Suppressor macrophage treated with lipopolysaccharide for 4 hours (primary cell): Measurements from ENCODE around the gene CDYL.
A peak's percentile ranks its signal among the peaks of the same experiment; 100 is the strongest.

Experiments
- DNase-seq: peaks from one replicate; pipeline ENCODE4 v3.0.0-alpha.2; 2020

The CDYL gene

DNA sequence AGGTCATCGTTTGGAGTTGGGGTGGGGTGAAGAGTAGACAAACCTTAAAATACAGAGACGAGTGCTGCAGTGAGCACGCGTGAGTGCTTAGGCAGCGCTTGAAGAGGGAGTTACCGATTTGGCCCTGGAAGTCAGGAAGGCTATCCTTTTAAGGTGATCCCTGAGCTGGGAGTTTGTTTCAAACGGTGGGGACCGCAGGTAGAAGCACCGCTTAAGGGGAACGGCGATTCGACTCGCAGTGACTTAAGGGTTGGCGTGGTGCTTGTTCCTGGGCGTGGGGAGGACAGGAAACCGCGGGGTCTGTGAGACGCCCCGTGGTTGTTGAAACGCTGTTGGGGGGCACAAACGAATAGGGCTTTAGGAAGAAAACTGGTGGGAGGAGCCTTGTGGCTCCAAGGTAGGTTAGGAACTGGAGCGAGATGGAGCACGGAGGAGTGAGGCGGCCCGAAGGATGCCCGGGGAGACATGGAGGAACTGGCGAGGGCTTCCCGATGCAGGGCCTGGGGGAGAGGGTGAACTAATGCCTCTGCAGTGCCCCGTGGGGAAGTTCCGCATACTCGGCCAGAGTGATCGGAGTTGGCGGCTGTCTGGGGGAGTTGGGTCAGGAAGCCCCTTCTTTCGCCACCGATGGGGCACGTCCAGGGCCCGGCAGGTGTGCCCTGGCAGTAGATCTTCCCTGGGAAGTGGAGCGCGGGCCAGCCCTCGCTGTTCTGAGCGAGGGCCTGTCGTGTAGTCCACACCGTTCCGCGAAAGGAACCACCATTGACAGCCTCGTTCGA lies 1.3 kb upstream of the CDYL start:
- peak; percentile 68 for DNase-seq

DNA sequence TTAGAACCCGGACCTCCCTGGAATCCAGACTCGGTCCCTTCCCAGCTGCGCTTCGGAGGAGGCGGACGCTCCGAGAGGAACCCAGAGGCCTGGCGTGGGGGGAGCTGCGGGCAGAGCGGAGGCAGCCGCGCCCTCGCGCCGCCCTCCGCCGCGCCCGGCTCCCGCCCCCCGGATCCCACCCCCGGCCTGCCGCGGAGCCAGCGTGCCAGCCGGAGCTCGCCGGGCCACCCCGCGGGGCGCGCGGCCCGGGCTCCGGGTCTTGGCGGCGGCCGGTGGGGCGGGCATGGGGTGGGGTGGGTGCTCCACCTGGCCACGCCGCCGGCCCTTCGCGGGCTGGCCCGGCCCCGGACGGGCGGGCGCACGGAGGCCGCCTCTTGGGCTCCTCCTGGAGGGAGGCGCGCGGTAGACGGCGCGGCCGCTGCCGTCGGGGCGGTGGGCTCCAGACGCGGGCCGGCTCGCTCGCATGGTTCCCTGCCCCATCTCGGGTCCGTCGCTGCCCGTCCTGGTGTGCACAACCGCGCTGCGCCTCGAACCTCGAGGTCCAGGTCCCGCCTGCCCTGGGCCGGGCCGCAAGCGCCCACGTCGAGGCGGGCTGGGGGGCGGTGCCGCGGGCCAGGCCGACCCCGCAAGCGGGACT lies 592 bp upstream of the CDYL start:
- DNase-seq = peak; percentile 82

DNA sequence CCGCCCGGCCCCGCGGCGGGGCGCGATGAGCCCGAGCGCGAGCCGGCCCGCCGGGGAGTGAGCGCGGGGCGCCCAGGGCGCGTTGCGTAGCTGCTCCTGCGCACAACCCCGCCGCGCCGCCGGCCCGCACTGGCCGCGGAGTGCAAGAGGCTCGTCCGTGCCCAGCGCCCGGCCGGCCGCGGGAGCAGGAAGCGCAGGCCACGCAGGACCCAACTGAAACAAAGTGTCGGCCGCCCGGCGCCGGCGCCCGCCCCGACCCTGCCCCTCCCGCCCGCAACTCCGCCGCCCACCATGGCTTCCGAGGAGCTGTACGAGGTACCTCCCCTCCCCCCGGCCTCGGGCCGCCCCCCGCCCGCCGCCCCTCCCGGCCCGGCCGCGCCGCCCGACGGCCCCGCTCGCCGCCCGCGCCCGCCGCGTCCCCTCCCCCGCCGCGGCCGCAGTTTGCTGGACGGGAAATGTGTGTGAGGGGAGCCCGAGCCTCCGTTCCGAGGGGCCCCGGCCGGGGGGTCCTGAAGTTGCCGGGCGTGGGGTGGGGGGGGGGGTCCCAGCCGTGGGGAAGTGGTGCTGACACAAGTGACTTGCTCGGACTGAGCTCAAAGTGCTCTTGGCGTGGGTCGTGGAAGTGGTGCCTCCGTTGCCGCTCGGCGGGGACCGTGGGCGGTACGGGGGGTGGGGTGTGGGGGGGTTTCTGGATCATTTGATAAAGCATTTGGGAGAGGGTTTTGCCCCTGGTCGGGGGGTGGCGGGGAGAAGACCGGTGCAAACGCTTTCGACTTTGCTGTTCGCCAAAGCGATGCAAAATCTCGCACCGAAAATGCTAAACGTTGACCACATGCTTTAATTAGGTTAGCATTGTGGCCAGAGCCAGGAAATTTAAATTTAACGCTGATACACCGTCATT lies 539 bp downstream of the CDYL start:
- peak; percentile 71 for DNase-seq

DNA sequence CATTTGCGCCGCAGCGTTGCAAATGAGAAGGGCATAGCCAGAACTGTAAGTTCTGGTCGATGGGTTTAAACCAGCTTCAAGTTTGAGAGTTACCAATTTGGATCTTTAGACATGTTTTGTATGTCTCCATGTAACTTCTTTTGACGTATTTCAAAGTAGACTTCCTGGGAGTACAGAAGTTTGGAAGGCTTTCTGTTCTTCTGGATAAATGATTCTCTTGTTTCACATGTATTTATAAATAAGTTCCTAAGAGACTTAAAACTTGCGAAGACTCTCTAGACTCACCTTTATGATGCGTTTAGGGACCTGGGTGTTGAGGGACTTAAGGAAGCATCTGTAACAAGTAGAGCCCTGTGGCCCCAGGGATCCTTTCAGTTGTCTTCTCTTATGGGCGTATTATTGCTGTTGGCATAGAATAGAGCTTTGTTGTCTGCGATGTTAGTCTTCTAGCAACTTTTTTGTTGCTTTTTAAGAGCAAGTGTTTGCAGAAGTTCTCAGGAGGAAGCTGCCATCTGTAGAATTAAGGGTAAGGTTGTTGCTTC lies 1.3 kb downstream of the CDYL start:
- no peak for DNase-seq

DNA sequence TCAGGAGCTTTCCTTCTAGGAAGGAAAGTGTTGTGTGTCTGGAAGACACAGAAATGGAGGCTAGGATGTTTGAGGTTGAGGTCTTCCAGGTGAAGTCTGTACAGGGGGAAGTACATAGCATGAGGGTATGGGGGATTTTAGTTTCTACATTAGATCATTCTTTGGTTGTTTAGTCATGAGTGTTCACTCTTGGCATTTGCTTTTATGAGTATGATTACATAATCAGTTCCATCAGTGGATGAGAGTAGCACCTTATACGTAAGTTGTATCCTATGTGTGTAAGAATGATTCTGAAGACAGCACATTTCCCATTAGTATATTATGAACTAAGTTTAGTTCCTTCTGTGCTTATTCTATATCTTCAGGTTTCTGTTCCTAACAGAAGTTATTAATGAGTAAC lies 1.9 kb downstream of the CDYL start:
- peak; percentile 54 for DNase-seq

DNA sequence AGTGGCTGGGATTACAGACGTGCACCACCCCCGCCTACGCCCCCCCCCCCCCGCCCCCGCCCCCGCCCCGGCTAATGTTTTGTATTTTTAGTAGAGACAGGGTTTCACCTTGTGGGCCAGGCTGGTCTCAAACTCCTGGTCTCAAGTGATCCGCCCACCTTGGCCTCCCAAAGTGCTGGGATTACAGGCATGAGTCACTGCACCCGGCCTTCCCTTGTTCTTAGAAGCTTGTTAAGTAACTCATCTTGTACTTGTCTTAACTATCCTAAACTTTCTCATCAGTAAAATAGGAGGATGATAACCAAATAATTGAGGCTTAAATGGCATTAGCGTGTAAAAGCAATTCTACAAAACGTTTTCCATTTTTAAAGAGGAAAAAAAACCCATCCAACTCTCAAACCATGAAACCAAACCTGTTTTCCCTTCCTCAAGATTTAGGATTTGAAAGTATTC lies 4.2 kb downstream of the CDYL start:
- no peak for DNase-seq

DNA sequence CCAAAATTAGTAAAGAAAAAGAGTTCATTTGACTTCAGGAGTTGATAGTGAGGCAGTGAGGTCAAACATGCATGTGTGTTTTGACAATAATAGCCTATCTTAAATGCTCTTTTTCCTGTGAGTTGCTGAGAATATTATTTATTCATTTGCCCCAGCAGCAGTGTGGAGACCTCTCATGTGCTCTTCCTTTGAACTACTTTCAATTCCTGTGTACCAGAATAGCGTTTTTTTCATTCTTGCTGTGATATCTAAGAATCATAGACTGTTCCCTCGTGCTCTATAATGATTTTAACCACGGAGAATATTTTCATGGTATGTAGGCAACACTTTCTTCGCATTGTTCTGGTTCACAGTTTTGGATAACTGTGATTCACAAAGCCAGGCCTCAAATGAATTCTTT lies 5.2 kb downstream of the CDYL start:
- no peak for DNase-seq

DNA sequence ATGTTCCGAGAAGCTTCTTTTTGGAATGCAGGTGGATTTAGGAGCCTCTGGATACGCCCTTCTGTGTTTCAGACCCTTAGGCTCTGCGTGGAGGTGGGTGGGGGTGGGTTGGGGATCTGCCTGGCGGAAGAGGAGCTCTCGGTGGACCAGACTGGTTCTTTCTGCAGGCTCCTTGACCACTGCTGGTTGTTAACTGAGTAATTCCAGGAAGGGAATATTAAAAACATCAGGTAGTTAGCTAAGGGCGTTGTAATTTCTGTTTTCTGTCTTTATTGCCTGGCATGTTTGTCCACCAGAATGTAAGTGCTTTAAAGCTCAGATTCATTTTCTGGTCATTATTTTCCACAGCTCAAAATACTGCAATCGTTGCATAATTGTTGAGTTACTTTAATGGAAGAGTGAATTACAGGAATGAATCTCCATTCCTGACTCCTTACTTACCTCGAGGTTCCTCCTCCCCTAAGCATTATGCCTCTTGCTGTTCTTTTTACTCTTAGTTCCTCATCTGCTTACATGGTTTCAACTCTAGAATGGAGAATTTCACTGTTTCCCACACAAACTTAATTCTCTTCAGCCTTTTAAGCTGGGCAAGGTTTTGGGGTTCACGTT lies 5.9 kb downstream of the CDYL start:
- no peak for DNase-seq

DNA sequence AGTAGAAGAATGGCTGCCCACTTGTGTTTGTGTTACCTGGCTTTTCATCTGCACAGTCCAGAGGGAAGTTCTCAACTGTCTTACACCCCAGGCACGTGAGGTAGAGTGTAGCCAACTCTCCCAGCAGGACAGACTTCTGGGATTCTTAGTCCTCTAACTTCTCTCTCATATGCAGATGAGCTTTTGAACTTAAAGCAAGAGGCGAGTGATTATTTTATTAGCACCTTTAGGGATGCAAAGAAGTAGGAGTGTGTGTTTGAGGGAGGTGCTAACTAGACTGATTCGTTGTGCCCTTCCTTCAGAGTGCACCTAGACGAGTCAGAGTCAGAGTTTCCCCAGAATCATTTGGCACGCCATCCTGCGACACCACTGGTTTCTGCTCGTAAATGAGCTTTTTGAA lies 10.8 kb downstream of the CDYL start:
- no peak for DNase-seq

DNA sequence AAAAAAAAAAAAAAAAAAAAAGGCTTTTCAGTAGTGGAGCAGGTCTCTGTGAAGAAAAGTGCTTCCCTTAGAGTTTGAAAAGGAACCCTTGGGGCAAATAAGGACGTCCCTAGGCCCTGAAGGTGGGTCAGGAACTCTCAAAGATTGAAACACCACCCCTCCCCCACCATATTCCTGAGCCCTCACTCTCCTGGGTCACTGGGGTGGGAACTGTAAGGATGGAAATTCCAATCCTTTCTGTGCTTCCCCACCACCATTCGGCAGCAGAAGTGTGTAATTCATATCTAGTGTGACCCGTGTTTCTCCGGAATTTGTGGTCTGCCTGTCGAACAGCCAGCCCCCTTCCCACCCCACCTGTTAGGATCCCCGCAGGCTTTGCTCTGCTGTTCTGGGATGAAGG lies 12.3 kb downstream of the CDYL start:
- DNase-seq = no peak

DNA sequence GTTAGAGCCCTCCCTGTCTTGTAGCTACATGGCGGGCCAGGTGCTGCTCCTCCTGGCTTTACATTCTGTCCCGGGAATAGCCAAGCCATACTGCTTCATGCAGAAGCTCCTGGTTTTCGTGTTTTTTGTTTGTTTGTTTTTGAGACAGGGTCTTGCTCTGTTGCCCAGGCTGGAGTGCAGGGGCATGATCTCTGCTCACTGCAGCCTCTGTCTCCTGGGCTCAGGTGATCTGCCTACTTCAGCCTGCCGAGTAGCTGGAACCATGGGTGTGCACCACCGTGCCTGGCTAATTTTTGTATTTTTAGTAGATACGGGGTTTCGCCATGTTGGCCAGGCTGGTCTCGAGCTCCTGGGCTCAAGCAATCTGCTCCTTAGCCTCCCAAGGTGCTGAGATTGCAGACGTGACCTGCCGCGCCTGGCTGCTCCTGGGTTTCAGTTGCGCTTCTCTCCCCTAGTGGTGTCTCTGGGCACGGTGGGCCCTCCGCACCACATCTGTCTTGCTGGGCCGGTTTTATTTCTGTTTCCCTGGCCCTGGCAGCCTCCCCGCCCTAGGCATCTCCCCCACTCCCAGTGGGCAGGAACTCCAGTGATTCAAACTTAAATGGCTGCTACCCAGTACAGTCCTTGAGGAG lies 12.9 kb downstream of the CDYL start:
- no peak for DNase-seq

DNA sequence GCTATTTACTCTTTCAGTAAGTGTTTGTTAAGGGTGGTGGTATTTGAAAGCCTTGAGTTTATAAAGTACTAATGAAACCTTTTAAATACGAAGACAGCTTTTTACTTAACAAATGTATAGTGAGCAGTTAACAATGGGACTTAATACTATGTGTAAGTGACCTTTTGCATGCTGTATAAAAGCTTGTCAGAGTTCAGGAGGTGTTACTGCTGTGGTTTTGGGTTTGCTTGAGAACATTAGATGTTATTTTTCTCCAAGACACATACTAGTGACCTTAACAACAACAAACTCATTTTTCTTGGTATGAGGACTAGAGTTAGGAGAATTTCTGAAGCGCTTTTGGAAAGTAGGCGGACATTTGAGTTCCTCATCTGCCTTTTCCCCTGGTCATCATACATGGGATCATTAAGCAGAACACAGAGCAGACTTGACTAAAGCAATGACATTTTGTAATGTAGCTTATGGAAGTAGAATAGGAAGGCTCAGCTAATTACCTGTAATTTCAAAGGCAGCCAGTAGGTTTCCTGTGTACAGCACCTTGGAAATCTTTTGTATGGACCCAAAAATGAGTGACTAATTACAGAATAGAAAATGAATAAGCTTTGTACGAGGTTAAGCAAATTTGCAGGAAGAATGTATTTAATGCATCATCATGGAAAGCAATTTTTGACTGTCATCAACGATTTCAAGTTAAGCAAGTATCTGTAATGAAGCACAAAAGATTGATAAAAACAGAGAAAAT lies 14.1 kb downstream of the CDYL start:
- DNase-seq = no peak

DNA sequence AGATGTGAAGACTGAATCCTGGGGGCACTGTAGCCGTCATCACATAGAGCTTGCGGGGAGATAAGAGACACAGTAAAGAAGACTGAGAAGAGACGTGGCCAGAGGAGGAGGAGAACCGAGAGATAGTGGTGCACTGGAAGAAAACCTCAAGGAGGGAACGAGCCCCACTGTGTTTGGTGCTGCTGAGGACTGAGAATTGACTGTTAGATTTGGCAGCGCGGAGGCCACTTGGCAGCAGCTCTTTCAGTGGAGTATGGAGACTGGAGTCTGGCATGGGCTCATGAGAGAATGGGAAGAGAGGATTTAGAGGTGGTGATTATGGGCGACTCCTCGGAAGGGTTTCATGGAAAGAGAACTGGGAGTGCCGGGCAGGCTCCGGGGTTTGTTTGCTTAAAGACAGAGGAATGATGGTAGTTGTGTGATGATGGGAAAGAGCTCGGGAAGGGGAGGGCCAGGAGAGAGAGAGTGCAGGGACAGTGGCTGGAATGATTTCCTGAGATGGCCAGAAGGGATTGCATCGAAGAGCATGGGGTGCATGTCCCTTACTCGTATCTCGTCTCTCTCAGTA lies 18.0 kb downstream of the CDYL start:
- no peak for DNase-seq

DNA sequence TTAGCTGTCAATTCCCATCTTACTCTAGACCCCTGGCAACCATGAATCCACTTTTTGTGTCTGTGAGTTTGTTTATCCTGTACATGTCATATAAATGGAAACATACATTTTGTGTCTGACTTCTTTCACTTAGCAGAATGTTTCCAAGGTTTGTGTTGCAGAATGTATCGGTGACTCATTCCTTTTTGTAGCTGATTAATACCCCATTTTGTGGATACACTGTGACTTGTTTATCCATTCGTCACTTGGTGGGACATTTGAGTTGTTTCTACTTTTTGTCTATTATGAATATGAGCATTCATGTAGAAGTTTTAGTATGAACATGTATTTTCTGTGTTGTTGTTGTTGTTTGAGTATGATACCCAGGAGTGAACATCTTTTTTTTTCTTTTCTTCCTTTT lies 21.4 kb downstream of the CDYL start:
- DNase-seq = no peak

DNA sequence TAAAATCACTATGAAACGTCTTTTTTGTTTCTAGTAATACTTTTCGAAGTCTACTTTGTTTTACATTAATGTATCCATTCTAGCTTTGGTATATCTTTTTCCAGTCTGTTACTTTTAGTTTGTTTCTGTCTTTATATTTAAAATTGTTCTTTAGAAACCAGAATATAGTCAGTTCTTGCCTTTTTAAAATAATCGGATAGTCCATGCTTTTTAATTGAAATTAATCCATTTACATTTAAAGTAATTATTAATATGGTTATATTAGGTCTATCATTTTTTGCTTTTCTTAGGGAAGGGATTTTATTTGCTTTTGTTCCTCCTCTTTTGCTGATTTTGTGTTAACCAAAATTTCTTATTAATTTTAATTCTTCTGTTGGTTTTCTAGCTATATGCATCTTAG lies 23.7 kb downstream of the CDYL start:
- no peak for DNase-seq

DNA sequence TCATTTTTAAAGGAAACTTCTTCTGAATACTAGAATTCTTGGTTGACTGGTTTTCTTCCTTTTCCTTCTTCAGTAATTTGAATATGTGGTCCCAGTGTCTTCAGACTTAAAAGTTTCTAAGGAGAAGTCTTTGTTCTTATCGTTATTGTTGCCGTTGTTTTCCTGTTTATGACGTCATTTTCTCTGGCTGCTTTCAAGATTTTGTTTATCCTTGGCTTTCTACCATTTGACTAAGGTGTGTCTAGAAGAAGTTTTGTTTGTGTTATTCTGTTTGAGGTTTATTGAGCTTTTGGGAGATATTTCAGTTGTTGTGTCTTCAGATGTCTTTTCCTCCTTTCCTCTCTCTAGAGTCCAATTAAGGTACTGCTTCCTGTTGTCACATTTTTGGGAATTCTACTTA lies 24.5 kb downstream of the CDYL start:
- no peak for DNase-seq

DNA sequence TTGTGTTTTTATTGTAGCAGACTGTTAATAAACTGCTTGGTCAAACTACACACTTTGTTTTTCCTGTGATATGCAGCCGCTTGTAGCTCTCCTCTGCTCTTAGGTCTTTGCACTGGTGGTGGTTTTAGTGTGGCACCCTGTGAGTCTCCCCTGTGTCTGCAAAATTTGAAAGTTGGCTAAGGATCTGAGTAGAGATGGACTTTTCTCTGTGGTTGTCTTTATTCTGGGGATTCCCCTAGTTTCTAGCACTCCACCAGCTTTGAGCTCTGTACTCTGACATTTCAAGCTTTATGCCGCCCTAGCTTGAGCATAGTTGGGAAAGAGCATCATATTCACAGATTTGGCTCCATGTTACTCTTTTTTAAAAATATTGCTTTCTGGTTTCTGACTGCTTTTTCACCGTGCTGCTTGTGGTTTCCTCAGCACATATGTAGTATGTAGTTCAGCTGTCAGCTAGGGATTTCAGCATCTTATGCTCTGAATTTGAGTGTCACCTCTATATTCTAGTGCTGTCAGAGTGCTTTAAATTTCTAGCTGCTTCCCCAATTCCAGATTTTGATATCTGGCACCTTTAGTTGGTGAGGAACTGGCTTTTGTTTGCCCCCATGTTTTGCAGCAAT lies 25.4 kb downstream of the CDYL start:
- peak; percentile 32 for DNase-seq

DNA sequence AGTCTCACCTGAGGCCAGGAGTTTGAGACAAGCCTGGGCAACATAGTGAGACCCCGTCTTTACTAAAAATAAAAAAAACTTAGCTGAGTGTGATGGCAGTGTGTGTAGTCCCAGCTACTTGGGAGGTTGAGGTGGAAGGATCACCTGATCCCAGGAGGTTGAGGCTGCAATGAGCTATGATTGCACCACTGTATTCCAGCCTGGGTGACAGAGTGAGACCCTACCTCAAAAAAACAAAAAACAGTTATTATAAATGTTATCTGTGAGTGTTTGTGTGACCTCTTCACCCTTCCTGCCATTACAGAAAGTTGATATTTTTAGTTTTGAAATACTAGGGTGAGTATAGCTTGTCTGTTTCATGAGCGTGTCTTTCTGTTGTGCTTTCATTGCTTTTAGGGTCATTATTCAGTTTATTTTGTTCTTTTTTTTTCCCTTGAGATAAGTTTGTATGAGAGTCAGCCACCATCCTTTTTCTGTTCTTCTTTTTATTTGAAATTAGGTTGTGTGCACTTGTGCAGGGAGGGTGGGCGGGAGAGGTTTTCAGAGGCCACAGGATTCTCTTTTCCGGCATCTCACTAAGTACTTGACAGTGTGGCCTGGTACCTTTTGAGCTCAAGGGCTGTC lies 26.2 kb downstream of the CDYL start:
- no peak for DNase-seq

DNA sequence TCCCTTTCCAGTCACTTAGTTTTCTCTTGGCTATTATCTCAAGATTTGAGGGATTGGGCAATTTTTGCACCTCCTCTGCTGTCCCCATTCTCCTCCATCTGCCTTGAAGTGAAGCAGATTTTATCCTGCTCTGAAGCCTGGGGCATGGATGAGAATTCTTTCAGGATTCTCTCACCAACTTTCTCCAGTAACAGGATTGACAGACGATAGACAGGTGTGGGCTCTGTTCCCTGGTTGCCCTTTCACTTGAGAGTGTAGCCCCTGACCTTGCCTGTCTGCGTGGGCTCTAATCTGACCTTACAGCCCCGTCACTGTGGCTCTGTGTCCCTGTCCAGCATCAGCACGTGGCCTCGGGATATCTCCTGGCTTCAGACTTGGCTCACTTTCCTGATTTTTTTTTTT lies 27.1 kb downstream of the CDYL start:
- DNase-seq = no peak

DNA sequence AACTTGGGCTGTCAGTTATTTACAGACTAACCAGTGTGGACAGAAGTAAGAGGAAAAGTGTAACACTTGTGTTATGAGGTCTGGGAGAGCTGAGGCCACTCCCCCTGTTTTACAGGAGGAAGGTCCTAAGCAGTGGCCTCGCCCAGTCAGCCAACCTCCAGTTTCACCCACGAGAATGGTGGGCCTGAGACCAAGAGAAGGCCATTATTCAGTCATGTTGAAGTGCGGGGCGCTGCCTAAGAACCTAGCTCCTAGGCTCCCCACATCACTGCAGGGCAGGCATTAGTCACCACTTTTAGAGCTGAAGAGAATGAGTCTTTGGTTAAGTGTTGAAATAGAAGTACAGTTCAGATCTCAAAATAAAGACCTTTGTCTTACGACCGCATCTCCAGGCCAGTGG lies 27.9 kb downstream of the CDYL start:
- peak; percentile 40 for DNase-seq
